ENCODE measurements around the gene CADM1. TPM values are rescaled to one million over a fixed set of nuclear protein-coding genes. Genes with fewer than 3 reads are reported as not detected.

Gene CADM1
- total RNA-seq (2022) = 440 and 534 TPM in 2 replicates
- Bru-seq, nascent RNA = percentile 97 among the genes with signal in this experiment
- BruChase-seq, experiment 1, labeled RNA remaining after a 2-hour chase = percentile 96 among the genes with signal in this experiment
- BruChase-seq, experiment 2, labeled RNA remaining after a 6-hour chase = percentile 92 among the genes with signal in this experiment
- long read RNA-seq, transcript CADM1-222 (10 exons, 1,246 nt) = major isoform, 211 of 1,192 reads
- long read RNA-seq, partial matches to known transcripts = 838 of 1,192 reads
- long read RNA-seq, other reads (novel, unspliced or antisense) = 140 of 1,192 reads

- H3K36me3 Mint-ChIP-seq (ENCODE audit: insufficient read depth, unreplicated experiment) = peaks cover 18% of the 10 kb centered on the region
- Histone ChIP-seq H3K4me1 (peaks cover 24% of the 10 kb centered on the region), H3K9me3 (no peaks in the 10 kb centered on the region), H3K27me3 (replicated peaks; ENCODE audit: control insufficient read depth, insufficient read depth, low read length) (no peaks in the 10 kb centered on the region; the same call in 1 of the 2 replicates), H3K4me3 (ENCODE audit: low read depth, low read length) (peak within 1 kb of the TSS; percentile 76), H3K36me3 (ENCODE audit: control insufficient read depth, insufficient read depth, low read length) (no peaks in the 10 kb centered on the region)
- ChIA-PET POLR2A (interaction anchor here (0.5 to 1.3 kb wide), 13 partner anchors 11 to 393 kb away, joined by 3 to 15 read pairs (median 4); no protein-coding TSS in a partner anchor), CTCF (interaction anchor here (0.7 to 2.6 kb wide), 26 partner anchors 10 to 730 kb away, joined by 3 to 26 read pairs (median 3); no protein-coding TSS in a partner anchor)
- H3K27me3 Mint-ChIP-seq (ENCODE audit: insufficient read depth, unreplicated experiment) = no peaks in the 10 kb centered on the region
- BruUV-seq (replicated peaks) = no TSS peak
- H3K27ac Mint-ChIP-seq (ENCODE audit: unreplicated experiment) = peak within 1 kb of the TSS; percentile 90
- no peak within 1 kb of the TSS for H3K4me3 Mint-ChIP-seq (ENCODE audit: unreplicated experiment)
- intact Hi-C loops (cut with micrococcal nuclease; ENCODE audit: unreplicated experiment) = loop anchor here (1.0 to 10.0 kb wide), 13 partner anchors 15 to 770 kb away; no protein-coding TSS in a partner anchor
- H3K9me3 Mint-ChIP-seq (ENCODE audit: unreplicated experiment) = no peaks in the 10 kb centered on the region
- H3K4me1 Mint-ChIP-seq (ENCODE audit: low read depth, unreplicated experiment) = no peaks in the 10 kb centered on the region
- TF ChIP-seq CTCF (IDR thresholded peaks at IDR 0.05; ENCODE audit: insufficient read depth in 1 of 2, low read depth in 1 of 2, low read length in 1 of 2, severe bottlenecking in 1 of 2, unreplicated experiment in 1 of 2) = peak; percentile 73 to 90
- DNase-seq = peak; percentile 99 to 100
Observed at GRCh38 chr11:115504276-115505158, at the start of gene CADM1. TSS of gene CADM1 (minus strand) at chr11:115504415.

- H3K4me1 ChIP-seq = peaks cover 31% of the 10 kb centered on the region
Observed at GRCh38 chr11:115552773-115553438, 48.7 kb upstream of the CADM1 start.

More at GRCh38 chr11:115552773-115553438, 48.7 kb upstream of the CADM1 start:
- no peak overlapping the region for H3K4me3 ChIP-seq (ENCODE audit: low read depth, low read length)
- TF ChIP-seq CTCF (IDR thresholded peaks at IDR 0.05; ENCODE audit: insufficient read depth in 1 of 2, low read depth in 1 of 2, low read length in 1 of 2, severe bottlenecking in 1 of 2, unreplicated experiment in 1 of 2) = no peak
- CTCF ChIA-PET = no interaction called here
- no TSS peak for BruUV-seq (replicated peaks)
- intact Hi-C loops (cut with micrococcal nuclease; ENCODE audit: unreplicated experiment) = no loop called here
- no peak overlapping the region for H3K4me3 Mint-ChIP-seq (ENCODE audit: unreplicated experiment)
- no peaks in the 10 kb centered on the region for H3K27me3 ChIP-seq (replicated peaks; ENCODE audit: control insufficient read depth, insufficient read depth, low read length)
- H3K4me1 Mint-ChIP-seq (ENCODE audit: low read depth, unreplicated experiment) = peaks cover 25% of the 10 kb centered on the region
- H3K9me3 Mint-ChIP-seq (ENCODE audit: unreplicated experiment) = no peaks in the 10 kb centered on the region
- H3K36me3 Mint-ChIP-seq (ENCODE audit: insufficient read depth, unreplicated experiment) = peaks cover 10% of the 10 kb centered on the region
- H3K27me3 Mint-ChIP-seq (ENCODE audit: insufficient read depth, unreplicated experiment) = no peaks in the 10 kb centered on the region
- no peaks in the 10 kb centered on the region for H3K9me3 ChIP-seq
- POLR2A ChIA-PET = no interaction called here
- no peak overlapping the region for H3K27ac Mint-ChIP-seq (ENCODE audit: unreplicated experiment)
- no peak for DNase-seq
- H3K36me3 ChIP-seq (ENCODE audit: control insufficient read depth, insufficient read depth, low read length) = no peaks in the 10 kb centered on the region

All from Caco-2 (cell line).